22Rv1 (cell line): ENCODE results near the gene COL23A1.

ENCODE experiments used
- ZFX ChIP-seq: fragments of 450-650 bp; IDR thresholded peaks from 2 replicates; pipeline ENCODE4 v1.6.1; 2017; ENCODE audit warnings: antibody characterized with exemption, borderline replicate concordance
- TF ChIP-seq, protein P1 (sequence below): fragments of 450-650 bp; IDR thresholded peaks from 2 replicates; pipeline ENCODE4 v1.5.1; 2017; ENCODE audit warnings: mild to moderate bottlenecking

DNA sequence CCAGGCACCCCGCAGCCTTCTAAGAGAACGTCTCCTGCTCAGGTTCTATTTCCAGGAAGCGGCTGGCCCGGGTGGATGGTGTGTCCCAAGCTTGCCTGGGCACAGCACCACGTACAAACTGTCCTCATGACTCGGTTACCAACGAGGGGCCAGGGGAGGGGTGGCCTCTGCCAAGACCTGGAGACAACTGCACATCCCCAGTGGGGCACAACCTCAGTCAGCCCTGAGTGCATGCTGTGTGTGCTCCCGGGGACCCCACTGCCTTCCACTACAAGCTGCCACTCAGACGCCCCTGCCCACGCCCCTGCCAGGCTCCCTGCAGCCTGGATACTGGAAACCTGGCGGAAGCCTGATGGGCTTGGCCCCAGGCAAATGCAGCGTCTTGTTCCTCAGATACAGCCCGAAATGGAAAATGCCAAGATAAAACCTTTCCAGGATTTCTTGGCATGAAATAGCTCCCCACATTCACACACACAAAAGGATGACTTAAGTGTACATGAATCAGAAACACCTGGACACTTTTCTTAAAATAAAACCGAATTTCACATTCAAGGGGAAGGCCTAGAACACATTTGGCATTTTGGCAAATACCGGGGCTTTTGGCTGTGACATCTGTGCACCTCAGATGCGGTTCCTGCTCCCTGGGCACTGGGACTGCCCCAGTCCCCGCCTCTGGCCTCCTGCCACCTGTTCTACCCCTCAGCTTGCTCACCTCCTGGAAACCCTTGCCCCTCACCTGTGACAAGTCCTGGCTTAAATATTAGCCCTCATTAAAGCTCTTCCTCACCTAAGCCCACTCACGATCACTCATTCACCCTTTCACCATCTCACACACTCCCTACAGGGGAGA is 62.5 kb downstream of the COL23A1 start:
- TF ChIP-seq, protein P1, sequence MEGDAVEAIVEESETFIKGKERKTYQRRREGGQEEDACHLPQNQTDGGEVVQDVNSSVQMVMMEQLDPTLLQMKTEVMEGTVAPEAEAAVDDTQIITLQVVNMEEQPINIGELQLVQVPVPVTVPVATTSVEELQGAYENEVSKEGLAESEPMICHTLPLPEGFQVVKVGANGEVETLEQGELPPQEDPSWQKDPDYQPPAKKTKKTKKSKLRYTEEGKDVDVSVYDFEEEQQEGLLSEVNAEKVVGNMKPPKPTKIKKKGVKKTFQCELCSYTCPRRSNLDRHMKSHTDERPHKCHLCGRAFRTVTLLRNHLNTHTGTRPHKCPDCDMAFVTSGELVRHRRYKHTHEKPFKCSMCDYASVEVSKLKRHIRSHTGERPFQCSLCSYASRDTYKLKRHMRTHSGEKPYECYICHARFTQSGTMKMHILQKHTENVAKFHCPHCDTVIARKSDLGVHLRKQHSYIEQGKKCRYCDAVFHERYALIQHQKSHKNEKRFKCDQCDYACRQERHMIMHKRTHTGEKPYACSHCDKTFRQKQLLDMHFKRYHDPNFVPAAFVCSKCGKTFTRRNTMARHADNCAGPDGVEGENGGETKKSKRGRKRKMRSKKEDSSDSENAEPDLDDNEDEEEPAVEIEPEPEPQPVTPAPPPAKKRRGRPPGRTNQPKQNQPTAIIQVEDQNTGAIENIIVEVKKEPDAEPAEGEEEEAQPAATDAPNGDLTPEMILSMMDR: no peak
- TF ChIP-seq ZFX: no peak
